ENCODE results near the gene TBC1D7. TPM values are rescaled to one million over a fixed set of nuclear protein-coding genes. Genes with fewer than 3 reads are reported as not detected.

The TBC1D7 gene
- total RNA-seq, 4 donors from 2014 or later, result 5.7 to 14.9 (median 6.6) TPM

DNA sequence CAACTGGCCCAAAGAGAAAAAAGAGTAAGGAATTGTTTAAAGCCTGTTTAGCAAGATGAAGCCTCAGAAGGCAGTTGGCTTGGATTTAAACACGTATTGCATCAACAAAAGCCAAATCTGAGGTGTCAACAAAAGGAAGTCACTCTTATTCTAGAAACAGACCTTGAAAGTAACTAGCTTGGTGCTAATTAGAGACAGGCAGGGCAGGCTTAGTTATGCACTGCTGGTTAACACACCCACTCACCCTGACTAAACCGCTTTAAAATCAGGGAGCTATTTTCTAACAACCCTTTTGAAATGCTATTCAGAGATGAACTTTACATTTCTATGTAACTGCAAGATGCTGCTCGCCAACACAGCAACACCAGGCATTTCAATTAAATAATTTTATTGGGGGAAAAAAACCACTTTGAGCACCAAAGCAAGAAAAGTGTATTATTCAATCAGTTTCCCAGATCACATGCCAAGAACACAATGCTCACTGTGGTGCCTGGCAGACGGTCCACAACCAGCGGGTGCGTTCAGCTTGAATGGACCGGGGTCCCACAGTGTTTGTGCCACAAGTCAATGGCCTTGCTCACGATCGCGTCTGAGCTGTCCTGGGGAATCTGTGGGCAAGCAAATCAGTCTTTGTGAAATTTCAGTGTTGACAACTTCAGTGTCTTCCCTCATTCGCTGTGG is 23.6 kb downstream of the TBC1D7 start:
- Histone ChIP-seq H3K27ac (no peak overlapping the region), H3K4me3 (no peak overlapping the region), H3K9me3 (no peaks in the 10 kb centered on the region), H3K36me3 (peaks cover 0 to 25% of the 10 kb centered on the region in 2 donors), H3K27me3 (no peaks in the 10 kb centered on the region), H3K4me1 (peaks cover 29 to 40% of the 10 kb centered on the region in 2 donors)
- TF ChIP-seq, protein P1, sequence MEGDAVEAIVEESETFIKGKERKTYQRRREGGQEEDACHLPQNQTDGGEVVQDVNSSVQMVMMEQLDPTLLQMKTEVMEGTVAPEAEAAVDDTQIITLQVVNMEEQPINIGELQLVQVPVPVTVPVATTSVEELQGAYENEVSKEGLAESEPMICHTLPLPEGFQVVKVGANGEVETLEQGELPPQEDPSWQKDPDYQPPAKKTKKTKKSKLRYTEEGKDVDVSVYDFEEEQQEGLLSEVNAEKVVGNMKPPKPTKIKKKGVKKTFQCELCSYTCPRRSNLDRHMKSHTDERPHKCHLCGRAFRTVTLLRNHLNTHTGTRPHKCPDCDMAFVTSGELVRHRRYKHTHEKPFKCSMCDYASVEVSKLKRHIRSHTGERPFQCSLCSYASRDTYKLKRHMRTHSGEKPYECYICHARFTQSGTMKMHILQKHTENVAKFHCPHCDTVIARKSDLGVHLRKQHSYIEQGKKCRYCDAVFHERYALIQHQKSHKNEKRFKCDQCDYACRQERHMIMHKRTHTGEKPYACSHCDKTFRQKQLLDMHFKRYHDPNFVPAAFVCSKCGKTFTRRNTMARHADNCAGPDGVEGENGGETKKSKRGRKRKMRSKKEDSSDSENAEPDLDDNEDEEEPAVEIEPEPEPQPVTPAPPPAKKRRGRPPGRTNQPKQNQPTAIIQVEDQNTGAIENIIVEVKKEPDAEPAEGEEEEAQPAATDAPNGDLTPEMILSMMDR (IDR thresholded peaks at IDR 0.05 in 4 of 5, conservative IDR thresholded peaks at IDR 0.05 in 1 of 5), result no peak
- no peak for TF ChIP-seq POLR2A (IDR thresholded peaks at IDR 0.05)
- in situ Hi-C loops (cut with MboI; ENCODE audit: low sequenced_read_pairs in 4 of 4) (no loop called here), intact Hi-C loops (cut with DNase I; ENCODE audit: low total_unique reads) (loop anchor here (10.0 kb wide), 1 partner anchor 350 kb away; no protein-coding TSS in a partner anchor)
- no peak for ATAC-seq
- DNase-seq, result no peak

DNA sequence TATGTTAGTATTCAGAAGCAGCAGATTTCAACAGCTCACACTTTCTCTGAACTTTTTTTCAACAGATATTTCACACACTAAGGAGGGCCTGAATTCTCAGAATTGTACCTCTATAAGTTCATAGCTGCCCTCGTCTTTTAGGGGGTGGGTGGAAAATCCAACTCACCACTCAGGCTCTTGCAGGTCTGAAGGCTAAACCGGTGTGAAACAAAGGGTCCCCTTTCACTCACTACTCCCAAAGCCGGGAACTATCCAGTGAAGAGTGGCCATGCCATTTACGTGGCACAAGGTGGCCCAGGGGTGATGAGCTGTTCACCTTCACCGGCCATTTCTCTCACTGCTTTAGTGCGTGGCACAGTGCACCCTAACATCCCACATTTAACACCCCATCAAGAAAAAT is 24.2 kb downstream of the TBC1D7 start:
- peak overlapping the region in 2 of 4 donors; percentile 57 to 59 for H3K27ac ChIP-seq
- peaks cover 29 to 40% of the 10 kb centered on the region in 2 donors for H3K4me1 ChIP-seq
- ATAC-seq (no peak), DNase-seq (no peak)
- H3K36me3 ChIP-seq, result peaks cover 0 to 25% of the 10 kb centered on the region in 2 donors
- intact Hi-C loops (cut with DNase I; ENCODE audit: low total_unique reads), result loop anchor here (10.0 kb wide), 1 partner anchor 349 kb away; no protein-coding TSS in a partner anchor
- H3K4me3 ChIP-seq, result peak overlapping the region in 2 of 4 donors; percentile 25 to 26
- no peaks in the 10 kb centered on the region for H3K27me3 ChIP-seq
- no peaks in the 10 kb centered on the region for H3K9me3 ChIP-seq
- in situ Hi-C loops (cut with MboI; ENCODE audit: low sequenced_read_pairs in 4 of 4), result no loop called here
- TF ChIP-seq POLR2A (IDR thresholded peaks at IDR 0.05), result no peak
- TF ChIP-seq, protein P1 (IDR thresholded peaks at IDR 0.05 in 4 of 5, conservative IDR thresholded peaks at IDR 0.05 in 1 of 5), result no peak

DNA sequence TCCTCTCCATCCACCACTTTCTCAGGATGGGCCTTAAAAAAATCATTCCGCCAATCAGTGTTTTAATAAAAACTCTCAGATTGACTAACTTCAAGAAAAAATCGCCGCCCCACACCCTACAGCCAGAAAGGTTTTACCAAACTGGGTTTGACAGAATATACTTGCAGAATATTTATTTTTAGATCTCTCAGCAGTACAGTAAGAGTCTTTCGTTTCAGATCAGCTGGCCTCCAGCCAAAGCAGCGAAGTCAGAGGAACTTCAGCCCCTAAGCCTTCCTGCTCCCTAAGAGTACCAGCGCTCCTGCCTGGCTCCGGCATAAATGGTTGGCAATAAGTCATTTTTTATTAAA is 24.7 kb downstream of the TBC1D7 start:
- Histone ChIP-seq H3K27ac (peak overlapping the region; percentile 38 to 63 (median 58)), H3K4me3 (peak overlapping the region in 3 of 4 donors; percentile 1 to 26 (median 25)), H3K27me3 (no peaks in the 10 kb centered on the region), H3K36me3 (peaks cover 0 to 25% of the 10 kb centered on the region in 2 donors), H3K9me3 (no peaks in the 10 kb centered on the region), H3K4me1 (peaks cover 26 to 36% of the 10 kb centered on the region in 2 donors)
- TF ChIP-seq POLR2A (IDR thresholded peaks at IDR 0.05), result no peak
- TF ChIP-seq, protein P1 (IDR thresholded peaks at IDR 0.05 in 4 of 5, conservative IDR thresholded peaks at IDR 0.05 in 1 of 5), result no peak
- intact Hi-C loops (cut with DNase I; ENCODE audit: low total_unique reads), result loop anchor here (10.0 kb wide), 1 partner anchor 349 kb away; no protein-coding TSS in a partner anchor
- DNase-seq, result peak; percentile 39 to 67
- in situ Hi-C loops (cut with MboI; ENCODE audit: low sequenced_read_pairs in 4 of 4), result no loop called here
- ATAC-seq, result peak; percentile 63 to 70

DNA sequence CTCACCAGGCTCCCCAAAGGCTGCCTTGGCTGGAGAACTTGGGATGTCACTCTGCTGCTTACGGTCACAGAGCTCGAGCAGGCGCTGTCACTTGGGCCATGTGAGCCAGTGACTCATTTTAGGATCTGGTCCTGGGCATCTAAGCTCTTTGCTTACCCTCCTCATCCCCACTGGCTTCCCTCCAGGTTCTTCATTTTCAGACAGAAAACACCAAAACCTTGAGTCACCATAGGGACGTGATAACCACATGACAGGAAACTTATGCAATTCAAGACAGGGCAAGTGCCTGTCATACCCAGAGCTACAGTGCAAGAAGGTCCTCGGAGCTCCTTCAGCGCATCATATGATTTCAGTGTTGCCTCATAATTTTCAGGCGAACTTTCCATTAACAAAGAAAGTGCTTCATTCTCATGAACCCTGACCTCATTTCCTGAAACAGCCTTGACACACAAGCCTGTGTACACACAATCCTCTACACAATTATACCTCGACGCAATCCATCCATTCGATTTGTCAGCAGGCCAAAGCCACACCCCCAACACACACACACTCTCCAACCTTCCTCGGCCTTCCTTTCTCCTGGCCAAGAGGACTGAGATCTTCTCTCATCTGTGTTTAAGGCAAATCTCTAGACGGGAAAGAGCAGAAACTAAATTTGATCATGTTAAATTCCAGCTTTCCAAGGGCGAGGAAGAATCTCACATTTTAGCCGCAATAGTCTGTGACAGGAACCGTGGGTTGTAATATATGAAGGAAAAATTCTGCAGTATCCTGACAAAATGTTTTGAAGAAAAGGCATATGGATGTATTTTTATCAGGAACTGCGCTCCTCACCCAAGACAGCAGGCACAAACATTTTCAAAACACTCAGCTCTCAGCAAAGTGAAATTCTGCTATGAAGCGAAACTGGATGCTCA is 25.3 kb downstream of the TBC1D7 start:
- ATAC-seq (peak; percentile 72 to 76), DNase-seq (peak; percentile 56 to 58)
- Histone ChIP-seq H3K36me3 (peaks cover 0 to 25% of the 10 kb centered on the region in 2 donors), H3K27ac (peak overlapping the region; percentile 38 to 63 (median 59)), H3K9me3 (no peaks in the 10 kb centered on the region), H3K4me3 (peak overlapping the region in 3 of 4 donors; percentile 1 to 26 (median 25)), H3K4me1 (peaks cover 20 to 30% of the 10 kb centered on the region in 2 donors), H3K27me3 (no peaks in the 10 kb centered on the region)
- TF ChIP-seq, protein P1 (IDR thresholded peaks at IDR 0.05 in 4 of 5, conservative IDR thresholded peaks at IDR 0.05 in 1 of 5), result no peak
- TF ChIP-seq POLR2A (IDR thresholded peaks at IDR 0.05), result no peak
- intact Hi-C loops (cut with DNase I; ENCODE audit: low total_unique reads) (loop anchor here (10.0 kb wide), 1 partner anchor 348 kb away; no protein-coding TSS in a partner anchor), in situ Hi-C loops (cut with MboI; ENCODE audit: low sequenced_read_pairs in 4 of 4) (no loop called here)
